A172 (cell line): ENCODE results near the gene RAB40B. TPM values are rescaled to one million over a fixed set of nuclear protein-coding genes. Genes with fewer than 3 reads are reported as not detected.

Experiments
- DNase-seq: peaks from one replicate; pipeline ENCODE4 v3.0.0-alpha.2; 2015; ENCODE audit warnings: low spot score
- total RNA-seq: library from RNA; depleted of rRNA; stranded (reverse); fragments of >200 nt; shearing (Covaris generic); gene quantifications from 2 replicates; pipeline ENCODE4 v1.2.3, GENCODE V29; 2014; rRNA removed

Gene RAB40B
- total RNA-seq, 1 experiment from 2014 or later: 9.9 TPM

DNA sequence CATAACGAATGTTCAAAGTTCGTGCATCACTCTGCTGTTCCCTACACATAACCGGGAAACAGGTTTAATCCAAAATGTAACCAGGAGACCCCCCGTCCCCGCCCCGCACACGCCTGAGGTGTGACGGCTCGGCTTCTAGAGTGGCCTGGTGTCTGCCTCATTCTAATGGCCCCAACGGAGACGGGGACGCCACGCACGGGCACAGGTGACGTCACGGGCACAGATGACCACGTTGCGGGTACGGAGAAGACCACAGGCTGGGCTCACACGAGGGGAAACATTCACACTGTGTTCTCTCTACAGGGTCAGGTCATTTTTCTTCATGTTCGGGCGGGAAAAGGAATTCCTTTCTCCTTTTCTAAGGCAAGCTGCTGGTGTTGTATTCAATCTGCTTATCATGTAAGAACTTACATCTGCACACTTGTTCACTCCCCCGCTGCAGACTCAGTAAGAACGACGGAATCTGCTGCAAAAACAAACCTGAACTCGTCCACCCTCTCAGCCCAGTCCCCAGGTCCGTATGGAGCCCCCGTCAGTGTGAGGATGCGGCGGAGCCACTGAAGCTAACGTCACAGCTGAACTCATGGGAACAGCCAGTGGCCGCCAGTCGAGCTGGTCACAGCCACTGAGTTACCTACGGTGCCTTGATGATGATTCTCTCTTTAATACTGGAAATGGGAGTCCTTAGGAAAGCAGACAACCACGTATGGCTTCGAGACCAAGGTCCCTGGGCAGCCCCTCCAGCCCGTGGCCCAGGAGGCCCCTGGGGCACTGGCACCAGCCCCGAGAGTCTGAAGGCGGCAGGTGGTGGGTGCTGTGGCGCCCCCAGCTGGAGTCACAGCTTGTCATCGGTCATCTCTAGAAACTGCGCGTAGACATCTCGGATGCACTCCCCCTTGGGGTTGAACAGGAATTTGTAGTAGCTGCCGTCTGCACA is 83.1 kb downstream of the RAB40B start:
- no peak for DNase-seq

DNA sequence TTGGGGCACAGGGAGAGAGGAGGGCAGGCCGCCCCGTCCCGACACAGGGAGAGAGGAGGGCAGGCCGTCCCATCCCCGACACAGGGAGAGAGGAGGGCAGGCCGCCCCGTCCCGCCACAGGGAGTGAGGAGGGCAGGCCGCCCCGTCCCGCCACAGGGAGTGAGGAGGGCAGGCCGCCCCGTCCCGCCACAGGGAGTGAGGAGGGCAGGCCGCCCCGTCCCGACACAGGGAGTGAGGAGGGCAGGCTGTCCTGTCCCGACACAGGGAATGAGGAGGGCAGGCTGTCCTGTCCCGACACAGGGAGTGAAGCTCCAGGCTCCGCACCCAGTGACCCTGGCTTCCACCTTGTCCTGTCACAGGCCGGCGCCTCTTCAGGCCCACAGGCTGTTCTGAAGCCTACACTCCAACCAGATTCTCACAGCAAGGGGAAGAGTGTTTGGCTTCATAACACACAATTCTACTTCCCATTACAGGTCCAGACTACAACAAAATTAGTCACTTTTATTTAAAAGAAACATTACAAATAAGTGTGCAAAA is 84.3 kb downstream of the RAB40B start:
- no peak for DNase-seq

DNA sequence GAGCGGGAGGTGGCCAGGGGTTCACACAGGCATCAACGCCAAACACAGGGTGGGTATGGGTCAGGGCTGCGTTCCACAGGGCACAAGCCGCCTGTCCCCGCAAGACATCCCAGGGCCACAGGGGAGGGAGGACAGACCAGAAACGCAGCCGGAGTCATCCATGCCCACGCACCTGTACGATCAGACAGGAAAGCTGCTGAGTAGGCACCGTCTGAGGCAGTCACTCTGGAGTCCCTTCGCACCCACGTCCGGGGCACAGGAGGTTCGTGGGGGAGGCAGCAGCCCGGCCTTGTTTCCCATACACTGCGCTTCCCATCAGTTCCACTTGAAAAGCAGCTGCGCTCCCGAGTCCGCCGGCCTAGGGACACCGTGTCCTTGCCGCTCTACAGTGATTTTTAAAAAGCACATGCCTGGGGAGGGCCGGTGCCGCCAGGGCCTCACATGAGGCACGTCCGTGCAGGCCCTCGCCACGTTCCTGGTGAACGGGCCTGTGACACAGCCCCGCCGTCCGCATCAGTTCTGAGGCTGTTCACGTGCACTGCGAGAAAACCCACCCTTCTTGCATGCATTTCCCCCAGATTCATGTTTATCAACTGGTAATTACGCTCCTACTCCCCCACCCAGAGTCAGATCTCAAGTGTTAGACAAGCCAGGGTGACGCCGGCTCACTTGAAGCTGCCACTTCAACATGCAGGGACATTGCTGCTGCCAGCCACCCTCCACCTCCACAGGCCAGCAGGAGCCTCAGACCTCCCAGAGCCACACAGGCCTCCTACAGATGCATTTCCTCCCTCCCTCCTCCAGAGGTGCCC is 85.0 kb downstream of the RAB40B start:
- DNase-seq: no peak

DNA sequence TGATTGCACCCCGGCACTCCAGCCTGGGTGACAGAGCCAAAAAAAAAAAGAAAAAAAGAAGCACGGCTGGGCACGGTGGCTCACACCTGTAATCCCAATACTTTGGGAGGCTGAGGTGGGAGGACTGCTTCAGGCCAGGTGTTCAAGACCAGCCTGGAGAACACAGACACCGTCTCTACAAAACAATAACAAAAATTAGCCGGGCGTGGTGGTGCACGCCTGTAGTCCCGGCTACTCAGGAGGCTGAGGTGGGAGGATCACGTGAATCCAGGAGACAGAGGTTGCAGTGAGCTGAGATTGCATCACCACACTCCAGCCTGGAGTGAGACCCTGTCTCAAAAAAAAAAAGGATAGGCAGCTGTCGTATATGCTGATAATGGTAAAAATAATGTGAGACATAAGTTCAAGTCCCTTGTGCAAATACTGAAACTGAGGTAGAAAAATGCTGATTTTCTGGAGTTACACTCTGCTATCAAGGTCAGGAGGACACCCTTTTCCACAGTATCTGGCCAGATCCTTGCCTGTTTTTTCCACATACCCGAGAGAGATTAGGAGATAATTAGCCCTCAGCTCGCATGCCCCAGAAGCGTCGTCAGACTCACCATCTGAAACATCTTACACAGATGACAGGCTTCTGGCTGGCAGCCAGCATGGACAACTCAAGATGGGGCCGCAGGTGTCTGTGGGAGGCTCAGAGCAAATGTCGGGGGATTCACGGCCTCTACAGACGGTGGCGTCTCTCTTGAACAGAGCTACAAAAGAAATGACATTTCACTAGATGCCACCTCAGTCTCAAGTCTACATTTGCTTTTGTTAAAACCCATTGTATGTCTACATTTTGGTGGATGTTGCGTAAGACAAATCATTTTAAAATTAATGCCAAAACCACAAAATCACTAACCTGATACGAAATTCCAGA is 87.1 kb downstream of the RAB40B start:
- peak; percentile 45 for DNase-seq

DNA sequence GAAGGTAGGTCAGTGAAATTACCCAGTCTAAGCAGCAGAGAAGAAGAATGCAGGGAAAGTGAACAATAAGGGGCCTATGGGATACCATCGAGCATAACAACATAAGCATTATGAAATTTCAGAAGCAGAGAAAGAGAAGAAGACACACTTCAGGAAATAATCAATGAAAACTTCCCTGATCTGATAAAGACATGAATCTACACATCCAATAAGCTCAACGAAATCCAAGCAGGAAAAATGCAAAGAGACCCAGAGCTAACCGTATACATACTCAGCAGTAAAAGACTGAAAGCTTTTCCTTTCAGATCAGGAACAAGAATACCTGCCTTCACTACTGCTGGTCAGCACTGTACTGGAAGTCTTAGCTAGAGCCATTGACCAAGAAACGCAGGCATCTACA is 88.8 kb downstream of the RAB40B start:
- DNase-seq: no peak

DNA sequence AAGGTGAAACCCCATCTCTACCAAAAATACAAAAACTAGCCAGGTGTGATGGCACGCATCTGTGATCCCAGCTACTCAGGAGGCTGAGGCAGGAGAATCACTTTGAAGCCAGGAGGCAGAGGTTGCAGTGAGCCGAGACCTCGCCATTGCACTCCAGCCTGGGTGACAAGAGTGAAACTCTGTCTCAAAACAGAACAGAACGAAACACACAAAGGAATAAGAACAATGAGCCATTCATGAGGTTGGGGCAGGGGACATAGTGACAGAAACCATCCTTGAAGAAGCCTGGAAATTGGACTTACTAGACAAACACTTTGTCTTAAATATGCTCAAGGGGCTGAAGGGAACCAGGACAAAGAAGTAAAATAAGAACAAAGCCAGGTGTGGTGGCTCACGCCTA is 89.7 kb downstream of the RAB40B start:
- DNase-seq: no peak

DNA sequence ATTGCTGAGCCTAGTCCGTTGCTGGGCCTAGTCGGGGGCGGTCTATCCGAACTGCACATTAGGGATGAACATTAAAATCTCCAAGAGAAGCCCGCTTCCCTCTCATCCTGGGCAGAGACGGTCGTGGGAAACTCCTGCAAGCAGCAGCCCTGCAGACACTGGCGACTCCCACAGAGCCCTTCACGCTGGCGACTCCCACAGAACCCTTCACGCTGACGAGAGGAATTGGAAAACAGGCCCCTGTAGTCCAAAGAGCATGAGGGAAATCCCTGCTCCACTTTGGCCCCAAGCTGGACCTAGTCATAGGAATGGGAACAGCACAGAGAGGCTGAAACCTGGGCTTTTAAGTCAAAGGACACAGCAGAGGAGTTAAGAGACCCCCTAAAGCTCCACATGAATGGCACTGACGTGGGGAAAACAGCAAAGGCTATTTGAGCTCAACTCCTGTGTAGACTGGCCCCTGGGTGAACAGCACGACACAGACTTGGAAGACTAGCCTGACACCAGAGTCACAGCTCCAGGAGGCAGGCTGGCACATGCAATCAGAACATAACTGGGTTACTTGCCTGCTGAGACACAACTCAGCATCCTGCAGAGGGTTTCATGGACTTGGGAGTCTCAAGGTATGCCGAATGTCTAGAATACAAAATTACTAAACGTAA is 92.4 kb downstream of the RAB40B start:
- no peak for DNase-seq

Other genes with a start within 250 kb of the RAB40B start
- gene CYBC1, start 247.9 kb downstream of the RAB40B start, total RNA-seq: 56.7 and 121 TPM in 2 replicates
- gene NARF, start 240.0 kb downstream of the RAB40B start, total RNA-seq: 55.7 and 59.0 TPM in 2 replicates
- gene FOXK2, start 179.0 kb downstream of the RAB40B start, total RNA-seq: 33.6 and 37.0 TPM in 2 replicates
- gene WDR45B, start 50.3 kb downstream of the RAB40B start, total RNA-seq: 90.3 and 96.0 TPM in 2 replicates
- gene FN3KRP, start 18.0 kb upstream of the RAB40B start, total RNA-seq: 50.0 and 54.4 TPM in 2 replicates
- gene FN3K, start 36.9 kb upstream of the RAB40B start, total RNA-seq: 2.1 and 2.9 TPM in 2 replicates
- 29.8 and 38.7 TPM in 2 replicates for gene TBCD, start 53.4 kb upstream of the RAB40B start, total RNA-seq
- not detected in 2 replicates for gene ZNF750, start 141.3 kb upstream of the RAB40B start, total RNA-seq